Osteoblast (primary cell): Measurements from ENCODE around the gene NDE1. TPM values are rescaled to one million over a fixed set of nuclear protein-coding genes. Genes with fewer than 3 reads are reported as not detected.

Experiments used
- DNase-seq: peaks from one replicate; pipeline ENCODE4 v3.0.0; 2011; ENCODE audit warnings: low spot score, mixed read lengths; ENCODE audit not compliant: insufficient read length; ENCODE audit errors: missing footprints
- H2AFZ ChIP-seq: 2 replicates; pipeline ENCODE4 v1.6.0; 2011; ENCODE audit warnings: mild to moderate bottlenecking, low read length
- H3K27ac ChIP-seq: 2 replicates; pipeline ENCODE4 v1.5.1; 2011; ENCODE audit warnings: mild to moderate bottlenecking, low read depth, low read length, moderate library complexity
- H3K27me3 ChIP-seq: 2 replicates; pipeline ENCODE4 v1.6.0; 2012; ENCODE audit warnings: mild to moderate bottlenecking, control low read depth, inconsistent platforms, low read length, moderate library complexity; ENCODE audit not compliant: insufficient read depth
- H3K36me3 ChIP-seq: 2 replicates; pipeline ENCODE4 v1.5.1; 2011; ENCODE audit warnings: mild to moderate bottlenecking, low read length, control low read depth, moderate library complexity; ENCODE audit not compliant: insufficient read depth
- H3K4me1 ChIP-seq: 2 replicates; pipeline ENCODE4 v1.5.1; 2011; ENCODE audit warnings: mild to moderate bottlenecking, low read length, control low read depth, moderate library complexity; ENCODE audit not compliant: insufficient read depth
- H3K4me2 ChIP-seq: 2 replicates; pipeline ENCODE4 v1.6.0; 2011; ENCODE audit warnings: mild to moderate bottlenecking, low read length; ENCODE audit not compliant: insufficient read depth
- H3K4me3 ChIP-seq: fragments of 200-600 bp; sonication (generic); 3 replicates; pipeline ENCODE4 v1.5.1; 2012; ENCODE audit warnings: mild to moderate bottlenecking, low read length, inconsistent platforms; ENCODE audit not compliant: insufficient read depth
- H3K79me2 ChIP-seq: 2 replicates; pipeline ENCODE4 v1.6.0; 2012; ENCODE audit warnings: mild to moderate bottlenecking, low read length, control low read depth, inconsistent platforms; ENCODE audit not compliant: insufficient read depth
- H3K9me3 ChIP-seq: 2 replicates; pipeline ENCODE4 v1.5.1; 2011; ENCODE audit warnings: low read depth, low read length, control low read depth
- H4K20me1 ChIP-seq: 2 replicates; pipeline ENCODE4 v1.6.0; 2012; ENCODE audit warnings: mild to moderate bottlenecking, low read length, control low read depth; ENCODE audit not compliant: insufficient read depth
- CTCF ChIP-seq: IDR thresholded peaks from 2 replicates; pipeline ENCODE4 v1.5.1; 2011; ENCODE audit warnings: mild to moderate bottlenecking, low read depth, low read length, moderate library complexity; ENCODE audit errors: extremely low read depth
- total RNA-seq: library from RNA; depleted of rRNA; stranded (reverse); fragments of >200 nt; gene quantifications from 2 replicates; pipeline ENCODE4 v1.2.3, GENCODE V29; 2012

NDE1 gene
- total RNA-seq, 1 donor = 31.5 TPM

- Histone ChIP-seq H3K79me2 (no peaks in the 10 kb centered on the region), H3K4me2 (no peak overlapping the region), H3K9me3 (no peaks in the 10 kb centered on the region), H3K36me3 (peaks cover 40% of the 10 kb centered on the region), H4K20me1 (peaks cover 5% of the 10 kb centered on the region), H3K4me1 (peaks cover 47% of the 10 kb centered on the region), H2AFZ (no peak overlapping the region), H3K27ac (peak overlapping the region; percentile 62), H3K27me3 (no peaks in the 10 kb centered on the region), H3K4me3 (no peak overlapping the region)
- DNase-seq = no peak
- no peak for TF ChIP-seq CTCF
These were observed 42.2 kb upstream of the NDE1 start for GRCh38 chr16:15607700-15608396.

- H2AFZ ChIP-seq = no peak overlapping the region
- H3K4me2 ChIP-seq = no peak overlapping the region
- no peak overlapping the region for H3K4me3 ChIP-seq
- peaks cover 4% of the 10 kb centered on the region for H4K20me1 ChIP-seq
- H3K27ac ChIP-seq = no peak overlapping the region
- no peak for DNase-seq
- peaks cover 47% of the 10 kb centered on the region for H3K4me1 ChIP-seq
- no peaks in the 10 kb centered on the region for H3K27me3 ChIP-seq
- TF ChIP-seq CTCF = no peak
- H3K36me3 ChIP-seq = peaks cover 36% of the 10 kb centered on the region
- H3K79me2 ChIP-seq = no peaks in the 10 kb centered on the region
- no peaks in the 10 kb centered on the region for H3K9me3 ChIP-seq
These were observed 41.4 kb upstream of the NDE1 start for GRCh38 chr16:15608398-15609285.

- peaks cover 30% of the 10 kb centered on the region for H3K36me3 ChIP-seq
- no peak overlapping the region for H3K4me3 ChIP-seq
- H3K79me2 ChIP-seq = no peaks in the 10 kb centered on the region
- no peaks in the 10 kb centered on the region for H3K9me3 ChIP-seq
- H3K4me1 ChIP-seq = peaks cover 44% of the 10 kb centered on the region
- H3K4me2 ChIP-seq = no peak overlapping the region
- DNase-seq = no peak
- H3K27ac ChIP-seq = no peak overlapping the region
- no peak for TF ChIP-seq CTCF
- H2AFZ ChIP-seq = no peak overlapping the region
- H4K20me1 ChIP-seq = peaks cover 4% of the 10 kb centered on the region
- H3K27me3 ChIP-seq = no peaks in the 10 kb centered on the region
These were observed 40.8 kb upstream of the NDE1 start for GRCh38 chr16:15609286-15609649.

GRCh38 chr16:15610369-15610871 lies 39.6 kb upstream of the NDE1 start:
- TF ChIP-seq CTCF = no peak
- H3K36me3 ChIP-seq = peaks cover 35% of the 10 kb centered on the region
- no peak for DNase-seq

More at GRCh38 chr16:15610369-15610871, 39.6 kb upstream of the NDE1 start:
- Histone ChIP-seq H3K4me3 (no peak overlapping the region), H3K4me1 (peaks cover 32% of the 10 kb centered on the region), H2AFZ (no peak overlapping the region), H3K79me2 (no peaks in the 10 kb centered on the region), H3K4me2 (no peak overlapping the region), H3K9me3 (no peaks in the 10 kb centered on the region), H3K27ac (no peak overlapping the region), H3K27me3 (no peaks in the 10 kb centered on the region), H4K20me1 (peaks cover 4% of the 10 kb centered on the region)
